Endothelial cell of umbilical vein (primary cell): Measurements from ENCODE around the gene P3H2. TPM values are rescaled to one million over a fixed set of nuclear protein-coding genes. Genes with fewer than 3 reads are reported as not detected.

Experiments
- BruUV-seq: library from RNA; stranded (reverse); fragments of 400-500 nt; replicated peaks from 2 replicates; lab custom pipeline; 2021; lab: Mats Ljungman, UMichigan
- CTCF ChIA-PET: fragments of 300-600, 350-600 bp; sonication (Branson Sonifier 250); formaldehyde crosslinking; loops from one replicate; lab custom pipeline; 2021; ENCODE audit warnings: antibody characterized with exemption, inconsistent platforms; lab: Charles Lee
- POLR2A ChIA-PET: fragments of 300-600, 350-600 bp; sonication (Branson Sonifier 250); formaldehyde crosslinking; loops from one replicate; lab custom pipeline; 2021; ENCODE audit warnings: antibody characterized with exemption, inconsistent platforms; lab: Charles Lee
- DNase-seq: peaks from one replicate; pipeline ENCODE4 v3.0.0-alpha.2; 2011; ENCODE audit warnings: low read depth, low spot score
- FAIRE-seq: peaks from 2 replicates; lab custom pipeline; 2011; peaks lifted over from hg19 to GRCh38; lab: Jason Lieb, UNC
- H2AFZ ChIP-seq: 2 replicates; pipeline ENCODE4 v1.6.0; 2012; ENCODE audit warnings: low read depth, low read length, control low read depth, inconsistent platforms
- H3K27ac ChIP-seq: 2 replicates; pipeline ENCODE4 v1.5.1; 2011; ENCODE audit warnings: low read depth, mild to moderate bottlenecking, control low read depth, low read length, moderate library complexity; ENCODE audit not compliant: insufficient read depth
- H3K27me3 ChIP-seq, 2 experiments: 2 replicates each; pipeline versions ENCODE4 v1.6.0 to v1.6.1; 2011; ENCODE audit warnings: low read length in 2 of 2, mixed read lengths in 1 of 2; ENCODE audit not compliant: control insufficient read depth in 2 of 2, insufficient read depth in 2 of 2
- H3K36me3 ChIP-seq, 2 experiments: 2 replicates in 1 of 2; 3 replicates in 1 of 2; pipeline ENCODE4 v1.5.1; 2011; ENCODE audit warnings: low read length in 2 of 2, mild to moderate bottlenecking in 1 of 2, moderate library complexity in 1 of 2; ENCODE audit not compliant: control insufficient read depth in 2 of 2, insufficient read depth in 2 of 2; ENCODE audit errors: extremely low read depth in 1 of 2
- H3K4me1 ChIP-seq: 3 replicates; pipeline ENCODE4 v1.5.1; 2011; ENCODE audit warnings: mild to moderate bottlenecking, low read length; ENCODE audit not compliant: control insufficient read depth, insufficient read depth; ENCODE audit errors: extremely low read depth
- H3K4me2 ChIP-seq: 2 replicates; pipeline ENCODE4 v1.6.1; 2011; ENCODE audit warnings: low read length, control low read depth, mixed read lengths; ENCODE audit not compliant: insufficient read depth
- H3K4me3 ChIP-seq, 3 experiments: fragments of 200-600 bp in 1 of 3; sonication (generic), shearing (Covaris generic) in 1 of 3; replicated peaks in 1 of 3; 2 replicates each; pipeline ENCODE4 v1.5.1; 2011 to 2016; ENCODE audit warnings: control low read depth in 3 of 3, low read length in 3 of 3, mild to moderate bottlenecking in 2 of 3, inconsistent platforms in 1 of 3, low read depth in 1 of 3, moderate library complexity in 1 of 3; ENCODE audit not compliant: insufficient read depth in 1 of 3
- H3K79me2 ChIP-seq: 2 replicates; pipeline ENCODE4 v1.6.0; 2012; ENCODE audit warnings: low read length, inconsistent platforms; ENCODE audit not compliant: control insufficient read depth, insufficient read depth
- H3K9ac ChIP-seq: replicated peaks from 2 replicates; pipeline ENCODE3; 2011; ENCODE audit warnings: low read length, control low read depth; ENCODE audit not compliant: insufficient read depth; ENCODE audit errors: extremely low read depth
- H3K9me1 ChIP-seq: replicated peaks from 3 replicates; pipeline ENCODE4 v1.6.0; 2011; ENCODE audit warnings: mild to moderate bottlenecking, low read length; ENCODE audit not compliant: control insufficient read depth, insufficient read depth; ENCODE audit errors: extremely low read depth
- H3K9me3 ChIP-seq: replicated peaks from 2 replicates; pipeline ENCODE4 v1.5.1; 2012; ENCODE audit warnings: low read length, inconsistent platforms; ENCODE audit not compliant: control insufficient read depth, insufficient read depth
- H4K20me1 ChIP-seq: replicated peaks from 2 replicates; pipeline ENCODE3; 2011; ENCODE audit warnings: mild to moderate bottlenecking, low read length; ENCODE audit not compliant: control insufficient read depth, insufficient read depth; ENCODE audit errors: extremely low read depth
- CTCF ChIP-seq, 2 donors: IDR thresholded peaks; 1 replicate in 1 of 2; 2 replicates in 1 of 2; pipeline ENCODE4 v1.5.1; 2011; ENCODE audit warnings: low read length in 2 of 2, mild to moderate bottlenecking in 2 of 2, moderate library complexity in 2 of 2, control low read depth in 1 of 2, inconsistent platforms in 1 of 2, low read depth in 1 of 2; ENCODE audit not compliant: insufficient read depth in 1 of 2; ENCODE audit errors: extremely low read depth in 1 of 2
- EZH2 ChIP-seq: IDR thresholded peaks from 2 replicates; pipeline ENCODE4 v1.6.1; 2012; ENCODE audit warnings: borderline replicate concordance, low read depth, mild to moderate bottlenecking, moderate library complexity, low read length, inconsistent platforms; ENCODE audit not compliant: severe bottlenecking
- FOS ChIP-seq: IDR thresholded peaks from 2 replicates; pipeline ENCODE4 v1.6.1; 2011; ENCODE audit warnings: mild to moderate bottlenecking, low read length, moderate library complexity, borderline replicate concordance; ENCODE audit not compliant: insufficient read depth
- GATA2 ChIP-seq: IDR thresholded peaks from 2 replicates; pipeline ENCODE4 v1.7.0; 2011; ENCODE audit warnings: low read depth, mild to moderate bottlenecking, moderate library complexity, mixed read lengths, low read length; ENCODE audit not compliant: insufficient read length, insufficient read depth
- JUN ChIP-seq: IDR thresholded peaks from 2 replicates; pipeline ENCODE4 v1.6.1; 2011; ENCODE audit warnings: borderline replicate concordance, low read depth; ENCODE audit not compliant: insufficient read length, insufficient read depth
- MAX ChIP-seq: IDR thresholded peaks from 2 replicates; pipeline ENCODE4 v1.6.1; 2011; ENCODE audit not compliant: insufficient read depth, insufficient read length
- MYC ChIP-seq: IDR thresholded peaks from one replicate; pipeline ENCODE4 v1.6.1; 2011; ENCODE audit warnings: mild to moderate bottlenecking, low read depth, low read length
- POLR2A ChIP-seq: IDR thresholded peaks from 2 replicates; pipeline ENCODE4 v1.6.1; 2012; ENCODE audit warnings: low read depth, mild to moderate bottlenecking, control low read depth, low read length
- POLR2AphosphoS5 ChIP-seq: IDR thresholded peaks from 2 replicates; pipeline ENCODE4 v1.6.1; 2012; ENCODE audit warnings: low read depth, mild to moderate bottlenecking, control low read depth, low read length, moderate library complexity; ENCODE audit not compliant: insufficient read depth
- dilution Hi-C: fragments of 300-500 bp; cut with MboI; formaldehyde crosslinking; loops from one replicate; pipeline ENCODE4 v1.15.0; 2019; ENCODE audit warnings: low sequenced_read_pairs; ENCODE audit not compliant: extremely low pct_ligation_motif_present
- intact Hi-C: fragments of 100-400 bp; cut with micrococcal nuclease; formaldehyde crosslinking; loops from one replicate; pipeline ENCODE4 v1.10.0; 2022
- polyA plus RNA-seq, 4 experiments: library from polyadenylated mRNA; depleted of rRNA in 3 of 4; stranded (reverse) in 3 of 4; unstranded in 1 of 4; fragments of >200 nt; gene quantifications; 2 replicates each; pipeline versions ENCODE4 v1.2.1 to v1.2.3, GENCODE V29; 2011 to 2012; ENCODE audit warnings: missing spikeins in 1 of 4
- total RNA-seq: library from RNA; stranded (reverse); gene quantifications from 2 replicates; pipeline ENCODE4 v1.2.3, GENCODE V29; 2021

P3H2 gene
- total and polyA plus RNA-seq, 2 donors (not counting 3 experiments of a cell fraction or from before 2014, with no cell fraction given) = 6.6 to 6.8 TPM

- H3K27me3 ChIP-seq = peaks cover 3 to 8% of the 10 kb centered on the region in 2 experiments
- no peak for DNase-seq
- ChIA-PET POLR2A (no interaction called here), CTCF (interaction anchor here (1.0 to 1.7 kb wide), 4 partner anchors 13 to 47 kb away, joined by 3 to 4 read pairs (median 3); partner anchors contain the start of gene P3H2)
- no peak overlapping the region for H3K4me3 ChIP-seq
- TF ChIP-seq EZH2 (no peak), GATA2 (no peak), POLR2A (no peak), FOS (no peak), JUN (no peak), CTCF (IDR thresholded peaks at IDR 0.05; ENCODE audit: extremely low read depth in 1 of 2, insufficient read depth in 1 of 2, low read depth in 1 of 2, low read length in 2 of 2) (no peak), MYC (no peak), POLR2AphosphoS5 (no peak), MAX (no peak)
- H4K20me1 ChIP-seq = no peaks in the 10 kb centered on the region
- H2AFZ ChIP-seq = no peak overlapping the region
- H3K9me3 ChIP-seq = no peaks in the 10 kb centered on the region
- FAIRE-seq = peak; percentile 38
- H3K9ac ChIP-seq = no peak overlapping the region
- H3K9me1 ChIP-seq = no peaks in the 10 kb centered on the region
- H3K27ac ChIP-seq = no peak overlapping the region
- no peaks in the 10 kb centered on the region for H3K4me1 ChIP-seq
- dilution Hi-C loops = no loop called here
- H3K36me3 ChIP-seq = no peaks in the 10 kb centered on the region
- H3K4me2 ChIP-seq = no peak overlapping the region
- H3K79me2 ChIP-seq = no peaks in the 10 kb centered on the region
- intact Hi-C loops = no loop called here
- no TSS peak for BruUV-seq
Observed at GRCh38 chr3:190167936-190168680, 47.4 kb upstream of the P3H2 start.
